IMR-90 (cell line): ENCODE data around the gene NGFR.

Experiments
- BHLHE40 ChIP-seq: fragments of 150-350 bp; IDR thresholded peaks from 2 replicates; pipeline ENCODE4 v1.6.1; 2016; ENCODE audit warnings: mild to moderate bottlenecking, low read depth, low read length
- CEBPB ChIP-seq: IDR thresholded peaks from 2 replicates; pipeline ENCODE4 v1.6.1; 2012; ENCODE audit warnings: low read depth, low read length, improper control_type of control experiment
- CTCF ChIP-seq: conservative IDR thresholded peaks from 2 replicates; pipeline ENCODE4 v1.5.1; 2012; ENCODE audit warnings: mild to moderate bottlenecking, low read depth, low read length, improper control_type of control experiment
- ELK1 ChIP-seq: fragments of 150-350 bp; IDR thresholded peaks from 2 replicates; pipeline ENCODE4 v1.6.1; 2016; ENCODE audit warnings: low read depth, mild to moderate bottlenecking, low read length, moderate library complexity, borderline replicate concordance
- FOS ChIP-seq: fragments of 150-350 bp; IDR thresholded peaks from 2 replicates; pipeline ENCODE4 v1.6.1; 2016; ENCODE audit warnings: low read depth, low read length
- MAZ ChIP-seq: IDR thresholded peaks from 2 replicates; pipeline ENCODE4 v1.6.1; 2012; ENCODE audit warnings: low read depth, mild to moderate bottlenecking, low read length, improper control_type of control experiment, moderate library complexity, borderline replicate concordance
- POLR2A ChIP-seq: IDR thresholded peaks from 2 replicates; pipeline ENCODE4 v1.6.1; 2012; ENCODE audit warnings: mild to moderate bottlenecking, low read depth, low read length
- RAD21 ChIP-seq: IDR thresholded peaks from 2 replicates; pipeline ENCODE4 v1.6.1; 2012; ENCODE audit warnings: low read length, improper control_type of control experiment
- RCOR1 ChIP-seq: IDR thresholded peaks from 2 replicates; pipeline ENCODE4 v1.6.1; 2012; ENCODE audit warnings: mild to moderate bottlenecking, low read length, improper control_type of control experiment; ENCODE audit not compliant: insufficient replicate concordance
- SMC3 ChIP-seq: fragments of 150-350 bp; IDR thresholded peaks from 2 replicates; pipeline ENCODE4 v1.6.1; 2016; ENCODE audit warnings: low read depth, mild to moderate bottlenecking, antibody characterized with exemption, low read length, moderate library complexity
- USF2 ChIP-seq: fragments of 150-350 bp; IDR thresholded peaks from 2 replicates; pipeline ENCODE4 v1.6.1; 2017; ENCODE audit warnings: mild to moderate bottlenecking, antibody characterized with exemption, low read length, low read depth

- no peak for TF ChIP-seq CTCF
- no peak for TF ChIP-seq ELK1
- TF ChIP-seq POLR2A = no peak
- no peak for TF ChIP-seq BHLHE40
- TF ChIP-seq CEBPB = no peak
- TF ChIP-seq USF2 = no peak
- no peak for TF ChIP-seq RAD21
- TF ChIP-seq FOS = no peak
- no peak for TF ChIP-seq SMC3
- TF ChIP-seq RCOR1 = no peak
- TF ChIP-seq MAZ = no peak
Measured at GRCh38 chr17:49521471-49522356, 26.6 kb downstream of the NGFR start.
